ENCODE results near the gene SLC44A3.
"Not testable (repeated sequence)": the region's sequence is repeated elsewhere in the genome, so short reads cannot be mapped to it uniquely, and the experiment has no call there.

The SLC44A3 gene

DNA sequence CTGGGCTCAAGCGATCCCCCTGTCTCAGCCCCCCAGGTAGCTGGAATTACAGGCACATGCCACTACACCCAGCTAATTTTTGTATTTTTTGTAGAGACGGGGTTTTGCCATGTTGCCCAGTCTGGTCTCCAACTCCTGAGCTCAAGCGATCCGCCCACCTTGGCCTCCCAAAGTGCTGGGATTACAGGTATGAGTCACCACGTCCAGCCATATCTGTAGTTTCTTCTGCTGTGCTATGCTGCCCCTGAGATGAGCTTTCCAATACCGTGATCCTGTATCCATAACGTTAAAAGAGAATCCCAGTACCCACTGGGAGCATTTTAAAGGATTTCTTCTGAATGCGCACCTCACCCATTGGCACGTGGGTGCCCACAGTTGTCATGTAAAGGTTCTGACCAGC, 20.2 kb downstream of the SLC44A3 start:
- not testable (repeated sequence) for DNase-seq

DNA sequence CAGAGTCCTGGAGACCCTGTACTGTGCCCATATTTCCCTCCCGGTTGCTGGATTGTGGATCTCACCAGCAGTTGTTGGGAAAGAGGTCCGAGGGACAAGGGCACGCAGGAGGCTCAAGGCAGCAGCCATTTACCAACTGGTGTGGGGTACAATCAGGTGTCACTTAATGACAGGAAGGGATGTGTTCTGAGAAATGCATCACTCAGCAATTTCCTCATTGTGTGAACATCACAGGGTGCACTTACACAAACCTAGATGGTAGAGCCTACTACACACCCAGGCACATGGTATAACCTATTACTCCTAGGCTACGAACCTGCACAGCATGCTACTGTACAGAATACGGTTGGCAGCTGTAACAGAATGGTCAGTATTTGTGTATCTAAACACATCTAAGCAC, 20.7 kb downstream of the SLC44A3 start:
- DNase-seq = no peak

DNA sequence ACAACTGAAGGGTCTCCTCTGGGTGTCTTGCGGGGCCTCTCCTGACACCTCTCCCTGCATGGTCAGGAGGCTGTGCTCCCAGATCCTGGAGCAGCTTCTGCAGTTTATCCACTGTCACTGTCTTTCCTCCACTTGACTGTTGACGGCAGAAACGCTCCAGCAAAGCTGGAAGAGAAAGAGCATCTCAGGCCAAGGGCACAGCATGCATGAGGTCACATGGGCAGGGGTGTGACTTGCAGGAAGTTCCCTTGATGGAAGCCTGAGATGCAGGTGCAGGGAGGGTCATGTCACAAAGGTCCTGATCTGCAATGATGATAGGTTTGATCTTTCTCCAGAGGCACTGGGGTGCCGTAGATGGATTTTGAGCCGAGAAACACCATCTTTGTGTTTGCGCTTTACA, 23.3 kb downstream of the SLC44A3 start:
- DNase-seq = no peak

DNA sequence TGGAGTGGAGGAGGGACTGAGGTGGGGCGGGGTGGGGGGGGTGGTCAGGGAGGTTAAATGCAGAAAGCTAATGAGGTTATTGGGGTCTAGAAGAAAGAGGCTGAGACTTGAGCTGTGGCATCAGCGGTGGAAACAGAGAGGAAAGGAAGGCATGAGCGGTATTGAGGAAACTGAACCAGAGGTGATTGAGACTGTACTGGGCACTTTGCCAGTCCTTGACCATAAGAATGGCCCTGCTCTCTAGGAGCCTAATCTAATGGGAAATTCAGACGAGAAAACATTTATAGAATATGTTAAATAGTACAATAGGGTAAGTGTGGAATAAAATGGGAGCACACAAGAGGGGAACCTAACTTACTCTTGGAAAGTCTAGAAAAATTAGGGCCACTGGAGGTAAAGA, 23.7 kb downstream of the SLC44A3 start:
- no peak for DNase-seq

DNA sequence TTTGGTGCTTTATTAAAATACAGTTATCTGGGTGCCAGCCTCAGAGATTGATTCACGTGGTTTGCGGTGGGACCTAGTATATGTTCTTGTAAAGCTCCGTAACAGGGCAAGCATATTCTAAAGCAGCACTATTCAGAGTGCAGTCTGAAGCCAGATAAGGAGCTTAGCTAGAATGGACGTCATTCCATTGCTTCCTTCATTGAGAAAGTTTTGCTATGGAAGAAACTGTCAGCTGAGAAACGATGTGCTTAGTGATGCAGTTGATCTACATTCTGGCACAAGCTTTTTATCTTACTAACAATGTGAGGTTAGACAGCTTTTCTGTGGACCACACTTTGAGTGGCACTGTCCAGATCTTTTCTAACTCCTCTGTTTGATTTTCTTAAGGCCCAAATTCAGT, 26.2 kb downstream of the SLC44A3 start:
- DNase-seq = no peak

DNA sequence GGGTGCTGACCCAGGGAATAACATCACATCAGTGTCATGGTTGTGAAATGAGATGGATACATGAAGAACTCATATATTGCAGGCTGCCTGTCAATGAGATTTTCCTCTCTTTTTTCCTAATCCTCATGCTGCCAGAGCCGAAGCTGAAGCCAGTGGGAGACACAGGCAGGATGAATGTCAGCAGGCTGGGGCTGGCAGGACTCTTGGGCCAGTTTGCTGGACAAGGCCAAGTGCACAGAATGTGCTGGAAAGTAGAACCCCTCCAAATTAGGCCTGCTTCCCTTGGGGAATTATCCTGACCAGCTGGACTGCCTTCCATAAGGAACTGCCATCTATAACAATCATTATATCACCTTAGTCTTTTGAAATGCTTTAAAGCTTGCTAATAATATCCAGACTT, 31.4 kb downstream of the SLC44A3 start:
- no peak for DNase-seq

DNA sequence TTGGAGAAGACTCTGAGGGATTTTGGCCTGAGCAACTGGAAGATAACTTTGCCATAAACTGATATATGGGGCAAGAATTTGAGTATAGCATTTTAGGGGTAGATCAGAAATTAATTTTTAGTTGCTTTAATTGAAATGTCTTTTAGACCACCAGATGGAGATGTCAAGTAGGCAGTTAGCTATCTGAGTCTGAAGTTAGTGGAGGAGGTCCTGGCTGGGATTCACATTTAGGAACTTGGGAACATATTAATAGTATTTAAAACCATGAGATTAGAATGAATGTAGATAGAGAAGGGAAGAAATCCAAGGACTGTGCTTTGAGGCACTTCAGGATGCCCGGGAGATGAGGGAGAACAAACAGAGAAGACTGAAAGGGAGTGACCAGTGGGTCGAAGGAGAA, 32.6 kb downstream of the SLC44A3 start:
- DNase-seq = no peak

DNA sequence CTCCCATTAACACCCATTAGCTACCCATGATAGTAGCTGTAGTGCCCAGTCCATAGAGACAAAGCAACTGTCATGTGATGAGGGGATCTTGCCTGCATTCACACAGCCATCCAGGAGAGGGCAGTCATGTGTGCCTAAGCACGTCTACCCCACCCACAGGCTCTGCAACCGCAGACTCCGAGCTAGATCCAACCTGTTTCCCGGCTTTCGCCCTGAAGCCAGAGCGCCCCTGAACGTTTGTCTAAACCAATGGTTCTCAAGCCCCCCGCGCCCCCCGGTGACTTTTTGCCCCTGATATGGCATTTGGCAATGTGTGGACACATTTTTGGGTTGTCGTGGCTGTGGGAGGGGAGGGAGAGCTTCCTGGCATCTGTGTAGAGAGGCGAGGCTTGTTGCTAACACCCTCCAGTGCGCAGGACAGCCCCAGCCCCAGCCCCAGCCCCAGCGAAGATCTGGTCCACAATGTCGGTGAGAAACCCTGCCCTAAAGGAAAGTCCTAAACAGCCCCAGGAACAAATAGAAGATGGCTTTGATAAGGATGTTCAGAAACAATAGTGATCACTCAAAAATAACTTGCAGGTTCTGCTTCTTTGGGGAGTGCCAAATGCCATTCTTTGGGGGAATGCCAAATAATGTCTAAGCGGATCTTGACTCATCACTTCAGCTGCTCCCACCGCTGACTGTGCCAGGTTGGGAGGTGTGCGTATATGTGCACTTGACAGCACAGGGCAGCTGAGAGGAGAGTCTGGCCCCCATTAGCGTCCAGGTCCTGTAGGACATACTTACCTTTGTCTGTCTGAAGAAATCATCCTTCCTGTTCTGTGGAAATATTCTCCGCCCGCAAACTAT, 34.5 kb downstream of the SLC44A3 start:
- DNase-seq = peak; percentile 92

DNA sequence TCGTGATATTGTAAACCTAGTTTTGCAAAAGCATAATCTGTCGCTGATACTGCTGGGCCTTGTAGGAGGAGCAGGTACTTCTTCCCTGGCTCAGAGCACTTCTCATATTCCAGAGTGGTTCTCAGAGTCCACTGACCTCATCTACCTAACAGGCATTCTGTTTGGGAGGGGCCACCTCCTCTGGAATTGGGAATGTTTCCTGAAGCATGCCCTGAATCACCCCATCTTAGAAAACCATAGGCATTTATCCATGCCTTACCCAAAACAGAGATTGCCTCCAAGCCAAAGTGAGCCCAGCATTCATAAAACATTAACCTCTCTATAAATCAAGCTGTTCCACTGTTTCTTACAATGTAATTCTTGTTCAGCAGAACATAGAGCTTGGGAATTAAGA, 35.1 kb downstream of the SLC44A3 start:
- DNase-seq = no peak

DNA sequence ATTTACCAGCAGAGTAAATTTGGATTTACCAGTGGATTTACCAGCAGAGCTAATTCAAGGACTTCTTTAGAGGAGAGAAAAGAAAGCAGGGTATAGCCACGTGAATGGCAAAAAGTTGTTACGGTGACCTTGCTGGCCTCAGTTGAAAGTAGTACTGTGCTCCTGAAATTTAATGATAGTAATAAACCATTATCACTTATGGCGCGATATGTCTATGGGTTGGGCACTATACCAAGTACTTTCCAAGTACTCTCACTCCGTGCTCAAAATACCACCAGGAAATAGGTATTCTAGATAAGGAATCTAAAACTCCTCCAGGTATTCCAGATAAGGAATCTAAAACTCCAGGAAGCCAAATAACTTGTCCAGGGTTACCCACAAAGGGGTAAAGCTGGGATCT, 35.8 kb downstream of the SLC44A3 start:
- no peak for DNase-seq

DNA sequence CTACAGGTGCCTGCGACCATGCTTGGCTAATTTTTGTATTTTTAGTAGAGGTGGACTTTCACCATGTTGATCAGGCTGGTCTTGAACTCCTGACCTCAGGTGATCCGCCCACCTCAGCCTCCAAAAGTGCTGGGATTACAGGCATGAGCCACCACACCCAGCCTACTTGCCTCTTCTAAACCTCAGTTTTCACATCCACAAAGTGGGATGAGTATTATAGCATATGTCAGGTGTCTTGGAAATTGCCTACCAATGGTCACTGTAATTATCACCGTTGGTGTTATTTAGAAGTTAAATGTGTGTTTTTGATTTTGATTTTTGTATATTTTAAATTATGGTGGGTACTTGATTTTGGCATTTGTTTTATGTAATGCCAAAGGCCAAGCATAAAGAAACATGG, 36.7 kb downstream of the SLC44A3 start:
- no peak for DNase-seq

DNA sequence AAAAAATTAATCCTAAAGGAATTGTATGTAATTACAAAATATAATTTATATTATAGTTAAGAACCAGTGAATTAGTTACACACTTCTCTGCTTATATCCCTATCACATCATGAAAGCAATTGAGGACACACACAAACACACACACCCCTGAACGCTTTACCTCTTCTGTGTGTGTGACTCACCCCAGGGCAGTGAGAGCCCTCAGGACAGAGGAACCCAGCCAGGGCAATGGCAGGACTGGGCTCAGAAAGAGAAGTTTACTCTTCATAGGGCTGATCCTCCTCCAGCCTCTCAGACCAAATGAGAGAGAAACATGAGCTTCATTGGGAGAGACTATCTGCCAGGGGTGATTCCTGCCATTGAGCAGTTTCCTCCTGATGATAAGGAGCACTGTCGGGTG, 38.1 kb downstream of the SLC44A3 start:
- DNase-seq = no peak

DNA sequence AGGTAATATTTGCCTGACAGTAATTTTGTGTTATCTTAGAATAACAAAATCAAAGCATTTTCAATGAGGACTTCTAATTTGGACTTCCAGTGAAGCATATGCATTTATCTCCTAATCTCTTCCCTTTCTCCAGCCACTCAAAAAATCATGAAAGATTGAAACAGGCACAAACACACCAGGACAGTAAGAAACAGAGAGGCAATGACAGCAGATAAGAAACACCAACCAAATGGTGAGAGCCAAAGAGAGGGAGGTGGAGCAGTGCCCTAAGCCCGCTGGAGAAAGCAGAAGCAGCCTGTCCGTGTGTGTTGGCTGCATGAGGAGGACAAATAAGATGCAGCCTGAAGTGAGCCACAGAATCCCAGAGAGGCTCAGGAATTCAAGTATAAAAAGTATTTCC, 39.0 kb downstream of the SLC44A3 start:
- no peak for DNase-seq

DNA sequence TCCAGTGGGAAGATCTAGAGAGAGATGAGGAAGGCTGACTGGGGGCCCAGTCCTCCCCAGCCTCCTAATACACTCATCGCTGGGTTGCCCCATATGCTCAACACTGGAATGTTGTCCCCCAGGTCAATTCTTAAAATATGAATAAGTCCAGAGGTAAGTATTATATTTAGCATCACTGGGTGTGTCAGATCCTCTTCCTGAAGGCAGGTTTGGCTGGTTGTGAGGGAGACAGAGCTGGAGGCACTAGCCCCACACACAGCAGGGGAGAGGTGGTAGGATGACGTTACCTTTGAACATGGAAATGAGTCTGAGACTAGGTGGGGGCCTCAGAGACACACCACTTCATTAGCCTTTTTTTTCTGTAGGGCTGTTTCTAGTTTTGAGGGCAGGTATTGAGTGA, 42.6 kb downstream of the SLC44A3 start:
- no peak for DNase-seq

DNA sequence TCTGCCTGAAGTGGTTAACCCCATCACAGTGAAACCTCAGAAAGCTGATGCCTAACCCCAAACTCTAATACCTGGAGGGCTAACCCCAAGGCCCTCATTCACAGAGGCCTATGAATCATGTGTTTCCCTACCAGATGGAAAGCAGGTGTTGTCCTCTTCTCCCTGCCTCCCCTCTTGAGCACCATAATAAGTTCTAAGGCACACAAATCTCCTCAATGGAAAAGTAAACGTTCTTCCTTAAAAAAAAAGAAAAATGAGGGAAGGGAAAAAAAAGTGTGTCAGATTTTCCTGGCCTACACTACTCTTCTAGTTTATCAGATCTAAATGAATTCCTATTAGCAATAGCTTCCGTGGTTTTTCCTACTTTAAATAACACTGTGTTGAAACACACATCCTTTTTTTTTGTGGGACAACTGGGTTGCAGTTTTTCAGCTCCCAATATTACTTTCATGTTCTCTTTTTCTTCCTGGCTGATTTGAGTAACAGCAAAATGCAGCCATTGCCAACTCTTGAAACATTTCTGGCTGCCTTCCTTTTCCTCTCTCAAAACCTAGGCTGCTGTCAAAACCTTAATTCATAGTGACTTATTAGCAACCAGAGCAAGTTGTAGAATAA, 43.2 kb downstream of the SLC44A3 start:
- DNase-seq = no peak

DNA sequence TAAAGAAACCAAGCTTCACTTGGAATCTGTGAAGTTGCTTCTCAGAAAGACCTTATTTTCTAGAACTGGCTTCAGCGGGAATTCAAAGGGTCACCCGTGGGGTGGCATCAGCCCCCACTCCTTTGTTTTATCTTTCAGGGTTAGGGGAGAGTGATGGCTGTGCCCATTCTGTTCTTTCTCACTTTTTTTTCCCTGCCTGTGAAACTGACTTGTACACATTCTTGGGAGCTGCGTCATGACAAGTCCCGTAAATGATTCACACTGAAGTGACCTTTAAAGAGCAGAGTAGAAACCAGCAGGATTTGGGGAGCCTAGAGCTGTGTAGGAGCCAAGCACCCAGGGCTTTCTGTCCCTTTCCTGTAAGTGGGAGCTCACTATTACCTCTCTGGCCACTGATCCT, 43.8 kb downstream of the SLC44A3 start:
- no peak for DNase-seq

DNA sequence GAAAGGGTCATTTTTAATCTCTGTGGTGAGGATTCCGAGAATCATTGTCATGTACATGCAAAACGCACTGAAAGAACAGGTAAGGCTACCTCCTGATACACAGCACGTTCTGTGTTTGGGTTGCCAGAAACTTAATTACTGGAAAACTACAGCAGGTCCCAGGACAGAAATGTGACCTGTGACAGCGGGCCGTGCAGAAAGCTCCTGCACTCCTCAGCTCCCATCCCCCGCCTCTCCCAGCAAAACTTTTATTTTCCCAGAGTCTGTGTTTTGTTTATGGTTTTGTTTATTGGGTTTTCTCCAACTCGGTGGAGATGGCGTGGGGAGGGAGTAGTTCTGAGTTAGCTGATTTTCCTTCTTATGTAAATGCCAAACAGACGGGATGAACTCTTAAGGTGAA, 44.7 kb downstream of the SLC44A3 start:
- no peak for DNase-seq

DNA sequence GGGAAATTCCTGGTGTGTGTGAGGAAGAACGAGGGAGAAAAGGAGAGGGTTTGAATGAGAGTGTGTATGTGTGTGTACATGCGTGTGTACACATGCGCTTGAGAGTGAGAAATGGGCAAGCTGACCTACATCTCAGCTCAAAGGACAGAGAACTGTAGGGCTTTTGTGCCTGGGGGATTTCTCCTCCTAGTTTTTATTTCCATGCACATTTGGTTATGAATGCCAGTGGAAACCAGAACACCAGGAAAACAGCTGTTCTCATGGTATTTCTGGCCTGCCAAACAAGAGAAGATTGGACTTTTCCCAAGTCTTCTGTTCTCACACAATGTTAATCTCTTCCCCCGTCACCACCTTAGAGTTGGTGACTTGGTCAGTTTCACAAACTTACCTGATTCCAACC, 45.2 kb downstream of the SLC44A3 start:
- no peak for DNase-seq

DNA sequence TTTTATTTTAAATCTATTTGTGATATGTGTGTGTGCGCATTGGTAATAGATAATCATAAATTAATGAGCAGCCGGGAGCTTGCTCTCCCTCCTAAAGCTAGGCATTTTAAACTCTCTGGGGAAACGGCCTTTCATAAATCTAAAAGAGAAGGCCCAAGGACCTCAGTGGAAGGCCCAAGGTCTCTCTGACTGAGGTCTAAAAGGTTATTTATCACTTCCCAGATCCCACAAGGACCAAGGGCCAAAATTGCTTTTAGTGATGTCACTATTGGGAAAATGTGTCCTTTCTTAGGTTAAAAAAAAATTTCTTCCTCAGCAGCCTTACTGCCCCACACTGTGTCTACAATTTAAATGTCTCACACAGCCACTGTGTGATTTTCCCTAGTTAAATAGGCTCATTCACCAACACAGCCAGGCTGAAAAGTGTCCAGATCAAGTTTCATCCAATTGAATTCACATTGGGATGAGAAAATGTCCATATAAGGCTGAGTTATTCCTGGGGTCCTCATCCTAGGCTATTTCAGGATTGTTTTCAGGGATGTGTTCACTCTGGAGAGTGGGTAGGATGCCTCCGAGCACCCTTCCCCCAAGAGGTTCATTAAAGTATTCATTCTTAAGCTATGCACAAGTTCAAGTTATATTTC, 46.1 kb downstream of the SLC44A3 start:
- no peak for DNase-seq

DNA sequence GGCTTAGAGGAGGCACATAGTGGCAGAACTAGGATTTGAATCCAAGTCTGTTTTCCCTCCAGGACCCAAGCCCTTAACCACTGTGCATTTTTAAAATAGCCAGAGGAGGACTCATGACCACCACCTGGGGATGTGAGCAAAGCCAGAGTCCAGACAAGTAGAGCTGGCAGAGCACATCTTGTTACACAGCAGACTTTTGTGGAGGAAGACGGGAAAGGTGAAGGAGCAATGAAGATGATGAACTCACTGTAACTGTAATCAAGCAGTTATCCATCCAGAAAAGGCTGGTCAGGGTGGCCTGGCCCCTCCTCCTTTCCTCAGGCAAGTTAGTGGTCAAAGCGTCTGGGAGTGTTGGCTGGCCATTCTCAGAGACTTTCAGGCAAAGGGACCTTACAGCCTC, 50.9 kb downstream of the SLC44A3 start:
- DNase-seq = no peak

DNA sequence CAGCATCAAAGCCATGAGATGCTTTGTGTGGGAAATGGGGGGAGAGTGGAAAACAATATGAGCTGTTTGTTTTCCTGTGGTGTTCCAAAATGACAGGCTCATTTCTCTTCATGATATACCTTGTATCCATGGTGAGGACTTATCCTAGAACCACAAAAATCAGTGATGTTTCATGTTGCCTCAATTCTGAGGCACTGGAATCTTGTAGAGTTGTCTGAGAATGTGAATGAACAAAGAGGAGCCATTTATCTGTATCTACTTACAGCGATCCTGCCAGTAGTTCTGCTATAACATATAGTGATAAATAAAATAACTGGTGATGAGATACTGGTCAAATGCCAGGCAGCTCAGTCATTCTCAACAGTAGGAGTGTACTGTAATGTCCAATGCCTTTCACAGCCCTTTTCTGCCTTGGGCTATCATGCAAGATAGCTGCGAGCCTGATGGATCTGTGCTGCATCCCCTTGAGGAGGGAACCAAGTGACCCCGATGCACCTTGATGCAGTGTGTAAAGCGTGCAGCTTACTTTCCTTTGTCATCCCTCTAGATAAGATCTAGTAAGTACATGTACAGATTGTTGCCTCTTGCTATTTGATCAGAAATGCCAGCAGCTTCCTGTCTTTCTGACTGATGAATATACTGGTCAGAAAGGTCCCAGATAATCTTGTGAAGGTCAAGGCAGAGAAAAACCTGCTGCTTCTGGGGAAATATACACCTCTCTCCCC, 52.8 kb downstream of the SLC44A3 start:
- no peak for DNase-seq

DNA sequence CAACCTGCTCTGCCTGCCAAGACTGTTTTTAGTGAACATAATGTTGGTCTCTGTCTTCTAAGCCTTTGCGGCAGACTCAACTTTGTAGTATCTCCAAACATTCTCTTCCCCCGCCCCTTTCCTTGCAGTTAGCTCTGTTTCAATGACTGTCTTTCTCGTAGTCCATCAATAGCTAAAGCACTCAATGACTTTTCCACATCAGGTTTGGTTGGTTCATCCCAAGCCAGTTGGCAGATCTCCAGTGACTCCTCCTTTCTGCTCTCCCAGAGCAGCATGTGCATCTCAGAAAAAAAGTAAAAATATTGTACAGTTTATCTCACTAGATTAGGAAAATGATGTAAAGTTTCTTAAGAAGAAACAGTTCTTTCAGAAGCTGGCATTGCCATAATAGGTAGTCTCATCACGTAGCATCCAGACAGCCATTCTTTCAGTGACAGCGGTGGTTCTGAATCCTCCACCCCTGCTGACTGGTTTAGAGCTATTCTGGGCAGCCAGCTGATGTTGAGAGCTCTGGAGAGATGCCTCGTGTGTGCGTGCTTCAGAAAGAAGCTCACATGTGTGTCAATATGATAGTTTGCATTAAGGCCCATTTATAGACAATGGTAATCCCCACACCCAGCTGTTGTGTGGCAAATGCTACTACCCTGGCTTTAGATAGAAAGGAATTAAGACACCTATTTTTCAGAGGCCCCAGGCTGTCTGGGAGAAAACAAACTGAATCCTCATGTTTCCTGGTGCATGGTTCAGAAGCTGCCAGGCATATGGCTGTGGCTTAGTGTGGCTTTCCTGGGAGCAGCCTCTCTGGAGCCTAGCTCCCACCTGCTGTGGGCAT, 53.6 kb downstream of the SLC44A3 start:
- no peak for DNase-seq

DNA sequence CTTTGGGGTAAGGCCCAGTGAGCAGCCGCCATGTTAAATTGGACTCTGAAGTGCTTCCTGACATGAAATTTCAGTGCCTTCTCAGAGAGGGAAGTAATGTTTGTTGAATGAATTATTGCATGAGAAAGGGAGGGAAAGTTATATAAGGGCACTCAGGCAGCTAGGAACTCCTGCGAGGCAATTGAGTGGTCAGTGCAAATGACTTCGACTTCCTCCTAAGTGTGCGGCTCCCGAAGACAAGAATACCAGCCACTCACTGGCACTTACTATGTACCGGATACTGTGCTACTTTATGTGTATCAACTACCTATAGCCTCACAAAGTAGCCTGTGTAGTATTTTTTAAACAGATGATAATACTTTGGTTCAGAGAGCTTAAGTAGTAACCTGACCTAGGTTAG, 54.3 kb downstream of the SLC44A3 start:
- no peak for DNase-seq
